Iris pigment epithelial cell (primary cell): Measurements from ENCODE around the gene MRPS24.

Source experiments
- DNase-seq: peaks from one replicate; pipeline ENCODE4 v3.0.0-alpha.2; 2011; ENCODE audit warnings: low read depth

MRPS24 gene

GRCh38 chr7:43877968-43878864 is 8.9 kb upstream of the MRPS24 start:
- DNase-seq: no peak

GRCh38 chr7:43876976-43877745 is 7.8 kb upstream of the MRPS24 start:
- DNase-seq: no peak

- no peak for DNase-seq
Measured at GRCh38 chr7:43876241-43876640, 6.9 kb upstream of the MRPS24 start.

- DNase-seq: peak; percentile 74
Measured at GRCh38 chr7:43873300-43873699, 4.0 kb upstream of the MRPS24 start.

GRCh38 chr7:43872406-43873110 is 3.2 kb upstream of the MRPS24 start:
- DNase-seq: peak; percentile 85

- no peak for DNase-seq
Measured at GRCh38 chr7:43871064-43871463, 1.7 kb upstream of the MRPS24 start.

GRCh38 chr7:43870316-43870715 is 999 bp upstream of the MRPS24 start:
- DNase-seq: no peak

- DNase-seq: peak; percentile 95
Measured at GRCh38 chr7:43869867-43870240, 537 bp upstream of the MRPS24 start.

- no peak for DNase-seq
Measured at GRCh38 chr7:43868681-43869005, 674 bp downstream of the MRPS24 start.

- no peak for DNase-seq
Measured at GRCh38 chr7:43868181-43868580, 1.1 kb downstream of the MRPS24 start.

GRCh38 chr7:43865277-43865676 is 4.0 kb downstream of the MRPS24 start:
- no peak for DNase-seq

GRCh38 chr7:43864126-43864525 is 5.2 kb downstream of the MRPS24 start:
- no peak for DNase-seq

GRCh38 chr7:43856996-43857395 is 12.3 kb downstream of the MRPS24 start:
- no peak for DNase-seq

- DNase-seq: no peak
Measured at GRCh38 chr7:43856316-43856715, 13.0 kb downstream of the MRPS24 start.

- DNase-seq: no peak
Measured at GRCh38 chr7:43855176-43855575, 14.1 kb downstream of the MRPS24 start.

- no peak for DNase-seq
Measured at GRCh38 chr7:43851805-43852204, 17.5 kb downstream of the MRPS24 start.

- no peak for DNase-seq
Measured at GRCh38 chr7:43850348-43851116, 18.8 kb downstream of the MRPS24 start.

GRCh38 chr7:43849047-43849446 is 20.3 kb downstream of the MRPS24 start:
- no peak for DNase-seq

GRCh38 chr7:43847496-43847895 is 21.8 kb downstream of the MRPS24 start:
- DNase-seq: no peak

- DNase-seq: no peak
Measured at GRCh38 chr7:43844662-43845061, 24.7 kb downstream of the MRPS24 start.

- DNase-seq: no peak
Measured at GRCh38 chr7:43844257-43844656, 25.1 kb downstream of the MRPS24 start.

GRCh38 chr7:43843296-43843695 is 26.0 kb downstream of the MRPS24 start:
- no peak for DNase-seq
